ENCODE results near the gene DTD1. TPM values are rescaled to one million over a fixed set of nuclear protein-coding genes. Genes with fewer than 3 reads are reported as not detected.
A peak's percentile ranks its signal among the peaks of the same experiment; 100 is the strongest.
"Not testable (repeated sequence)": the region's sequence is repeated elsewhere in the genome, so short reads cannot be mapped to it uniquely, and the experiment has no call there.

Gene DTD1
- total RNA-seq, 1 experiment from 2014 or later, result 115 TPM

DNA sequence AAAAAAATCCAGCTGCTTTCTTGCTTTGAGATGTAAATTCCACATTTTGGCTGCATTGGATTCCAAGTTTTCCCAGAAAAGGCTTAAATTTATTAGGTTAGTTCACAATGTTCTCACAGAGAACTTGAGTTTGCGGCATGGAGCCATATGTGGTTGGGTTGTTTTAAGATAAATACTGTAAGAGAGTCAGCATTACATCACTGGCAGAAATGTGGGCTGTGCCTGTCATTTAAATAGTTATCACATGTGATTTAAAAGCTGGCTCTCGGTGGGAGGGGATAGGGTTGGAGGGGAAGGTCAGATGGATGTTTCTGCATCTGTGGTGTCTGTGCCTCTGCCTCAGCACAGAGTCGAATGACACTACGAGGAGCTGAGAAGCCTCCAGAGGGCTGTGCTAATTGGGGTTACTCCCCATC, 151.9 kb downstream of the DTD1 start:
- DNase-seq (ENCODE audit: low read depth), result no peak

DNA sequence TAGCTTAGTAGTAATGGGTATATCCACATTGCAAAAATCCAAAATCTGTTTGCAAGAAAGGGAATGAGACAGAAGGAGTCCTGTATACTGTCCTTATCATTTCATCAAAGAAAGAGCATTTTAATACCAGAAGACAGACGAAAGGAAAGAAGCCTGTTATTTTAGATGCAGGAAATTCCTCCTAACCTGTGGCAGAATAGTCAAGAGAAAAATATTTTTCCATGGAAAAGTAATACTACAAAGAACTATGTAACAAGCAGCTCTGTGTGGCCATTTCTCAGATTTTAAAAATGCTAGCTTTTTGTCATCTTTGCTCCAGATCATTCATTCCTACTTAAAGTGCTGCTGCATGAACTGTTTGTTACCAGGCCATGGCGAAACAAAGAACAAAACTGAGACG, 152.9 kb downstream of the DTD1 start:
- DNase-seq (ENCODE audit: low read depth), result no peak

DNA sequence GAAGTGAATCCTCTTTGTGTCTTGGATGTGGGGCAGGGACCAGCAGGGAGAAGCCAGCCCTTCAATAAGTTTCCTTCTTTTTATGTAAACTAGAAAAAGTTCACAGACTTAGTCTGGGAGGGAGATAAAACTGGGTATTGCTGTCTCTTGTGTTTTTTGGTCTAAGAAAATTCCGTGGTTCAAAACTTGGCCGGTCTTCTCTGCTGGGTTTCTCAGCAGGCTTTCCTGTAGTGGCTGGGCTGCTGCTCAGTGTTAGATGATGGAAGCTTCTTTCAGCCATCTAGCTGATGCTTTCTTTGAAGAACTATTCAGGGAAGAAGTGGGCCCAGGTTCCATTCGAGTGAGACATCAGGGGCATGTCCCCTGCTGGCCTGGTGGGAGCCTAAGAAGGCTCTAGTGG, 155.0 kb downstream of the DTD1 start:
- no peak for DNase-seq (ENCODE audit: low read depth)

DNA sequence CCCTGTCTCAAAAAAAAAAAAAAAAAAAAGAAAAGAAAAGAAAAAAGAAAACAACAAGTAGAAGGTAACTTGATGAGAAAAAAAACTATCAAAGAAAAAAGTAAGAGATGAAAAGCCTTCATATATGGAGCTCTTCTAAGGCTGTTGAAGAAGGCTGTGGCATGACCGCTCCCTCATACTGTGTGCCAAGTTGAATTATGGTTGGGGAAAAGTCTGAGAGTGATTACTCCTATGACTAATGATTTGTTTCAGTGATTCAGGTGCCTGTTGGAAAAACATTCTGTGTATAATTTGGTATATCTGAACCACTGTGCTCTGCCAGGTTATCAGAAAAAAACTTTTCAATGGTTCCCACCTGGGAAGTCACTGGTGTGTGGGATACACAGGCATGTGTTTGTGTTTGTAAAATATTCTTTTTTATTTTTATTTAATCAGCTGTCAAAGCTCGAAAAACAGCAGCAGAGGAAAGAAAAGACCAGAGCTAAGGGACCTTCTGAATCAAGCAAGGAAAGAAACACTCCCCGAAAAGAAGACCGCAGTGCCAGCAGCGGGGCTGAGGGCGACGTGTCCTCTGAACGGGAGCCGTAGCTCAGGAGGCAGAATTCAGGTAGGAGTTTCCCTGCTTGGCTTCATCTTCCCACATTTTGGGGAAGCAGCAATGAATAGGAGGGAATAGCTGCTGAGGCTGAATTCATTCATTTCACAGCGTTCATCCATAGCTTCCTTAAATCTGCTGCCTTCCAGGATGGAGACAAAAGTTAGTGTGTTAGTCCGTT, 156.0 kb downstream of the DTD1 start:
- peak; percentile 18 for DNase-seq (ENCODE audit: low read depth)

DNA sequence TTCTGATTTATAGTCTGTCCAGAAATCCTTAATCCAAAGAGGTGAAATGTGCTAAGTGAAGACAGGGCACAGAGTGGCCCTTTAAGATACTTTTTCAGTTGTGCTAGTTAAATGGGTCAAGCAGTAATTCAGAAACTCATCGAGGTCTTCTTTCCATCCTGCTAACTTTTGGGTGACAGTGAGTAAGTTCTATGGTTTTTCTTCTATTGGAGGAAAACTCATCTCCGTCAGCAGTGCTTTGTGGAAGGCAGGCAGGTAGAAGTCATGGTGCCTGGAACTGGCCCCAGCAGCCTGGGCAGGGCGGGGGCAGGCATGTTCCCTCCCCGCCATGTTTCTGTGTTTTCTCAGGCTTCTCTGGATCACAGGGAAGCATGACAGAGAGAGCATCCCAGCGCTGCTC, 159.2 kb downstream of the DTD1 start:
- DNase-seq (ENCODE audit: low read depth), result no peak

DNA sequence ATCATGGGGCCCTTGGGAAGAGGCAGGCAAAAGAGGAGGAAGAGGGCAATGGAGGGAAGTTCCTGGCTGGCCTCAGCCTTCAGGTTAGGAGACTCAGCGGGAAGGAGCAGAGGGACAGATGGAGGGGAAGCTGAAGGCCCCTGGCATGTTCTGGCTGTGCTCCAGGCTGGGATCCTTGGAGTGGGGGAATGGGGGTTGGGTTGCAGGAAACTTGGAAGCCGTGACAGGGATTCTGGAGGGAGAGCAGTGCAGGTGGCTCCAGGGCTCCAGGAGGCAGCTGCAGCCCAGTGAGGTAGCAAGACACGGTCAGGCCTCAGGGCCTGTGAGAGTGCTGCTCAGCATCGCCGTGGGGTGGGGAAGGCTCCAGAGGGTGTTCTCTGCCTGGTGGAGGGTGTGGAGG, 161.1 kb downstream of the DTD1 start:
- no peak for DNase-seq (ENCODE audit: low read depth)

DNA sequence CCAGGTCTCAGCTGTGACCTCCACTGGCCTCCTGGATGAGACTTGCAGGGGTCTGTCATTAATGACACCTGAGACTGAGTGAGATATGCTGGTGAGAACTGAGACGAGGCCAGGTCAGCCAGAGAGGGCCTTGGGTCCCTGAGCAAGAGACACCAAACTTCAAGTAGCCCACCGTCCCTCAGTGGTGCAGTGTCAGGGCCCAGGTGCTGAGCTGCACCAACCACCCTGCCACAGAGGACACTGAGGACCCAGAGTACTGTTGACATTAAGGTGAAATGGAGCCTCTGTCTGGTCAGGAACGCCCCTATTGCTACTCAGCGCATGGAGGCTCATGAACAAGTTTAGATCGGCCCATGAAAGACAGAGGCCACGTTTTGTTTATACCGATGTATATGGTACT, 161.7 kb downstream of the DTD1 start:
- no peak for DNase-seq (ENCODE audit: low read depth)

DNA sequence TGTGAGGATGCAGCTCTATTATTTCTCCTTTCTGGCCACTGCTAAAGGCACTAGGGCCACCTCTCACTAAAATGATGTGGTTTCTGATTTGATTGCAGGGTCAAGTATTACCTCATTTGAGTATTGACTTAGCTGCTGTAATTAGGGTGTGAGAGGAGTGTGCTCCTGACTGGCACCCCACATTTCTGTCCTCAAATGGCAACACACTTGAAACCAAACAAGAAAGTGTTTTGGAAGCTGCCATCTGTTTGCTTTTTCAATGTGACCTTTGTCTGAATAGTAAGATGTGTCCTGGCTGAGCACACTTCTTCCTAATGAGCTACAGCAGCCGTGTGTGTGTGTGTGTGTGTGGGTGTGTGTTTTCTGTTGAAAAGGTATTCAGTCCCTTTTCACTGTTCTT, 162.9 kb downstream of the DTD1 start:
- no peak for DNase-seq (ENCODE audit: low read depth)

DNA sequence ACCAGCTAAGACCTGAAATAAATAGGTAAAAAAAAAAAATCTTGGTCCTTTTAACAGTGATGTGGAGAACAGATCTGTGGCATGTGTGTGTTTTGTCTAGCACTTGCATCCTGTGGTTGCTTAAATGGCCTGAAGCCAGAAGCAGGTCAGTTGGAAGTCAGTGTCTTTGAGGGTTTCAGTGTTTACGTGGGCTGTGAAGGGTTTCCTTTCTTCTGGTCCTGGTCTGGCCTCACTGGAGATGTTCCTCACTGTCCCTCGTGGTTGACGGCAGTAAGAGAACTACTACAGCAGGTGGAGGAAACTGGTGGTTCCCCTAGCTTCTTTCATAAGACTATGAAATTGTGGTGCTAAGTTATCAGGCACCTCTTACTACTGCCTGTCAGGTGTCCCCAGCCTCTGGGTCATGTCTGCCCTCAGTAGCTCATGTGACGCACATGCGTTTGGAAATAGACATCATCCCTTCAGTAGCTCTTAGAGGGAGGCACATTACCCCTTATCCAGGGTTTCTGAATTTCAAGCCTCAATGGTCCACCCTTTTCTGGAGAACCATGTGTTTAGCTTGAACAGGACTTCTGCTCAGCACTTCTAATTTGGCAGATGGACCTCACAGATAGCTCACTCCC, 166.3 kb downstream of the DTD1 start:
- no peak for DNase-seq (ENCODE audit: low read depth)

DNA sequence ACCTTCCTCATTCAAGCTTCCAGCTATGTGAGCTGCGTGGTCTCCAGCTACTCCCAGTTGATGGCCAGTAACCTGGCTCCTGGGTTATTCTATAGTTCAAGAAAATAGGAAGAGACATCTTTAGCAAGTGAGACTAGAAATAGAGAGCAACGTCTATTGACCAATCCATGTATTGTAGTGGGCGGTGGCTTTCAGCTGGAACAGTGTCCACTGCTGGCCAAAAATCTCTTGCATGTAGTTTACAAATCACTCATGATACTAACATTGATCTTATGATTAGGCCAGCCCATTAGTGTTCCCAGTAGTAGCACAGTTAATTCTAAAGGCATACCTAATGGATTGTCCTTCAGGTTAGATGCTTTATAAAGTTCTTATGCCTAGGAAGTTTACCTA, 166.8 kb downstream of the DTD1 start:
- no peak for DNase-seq (ENCODE audit: low read depth)

DNA sequence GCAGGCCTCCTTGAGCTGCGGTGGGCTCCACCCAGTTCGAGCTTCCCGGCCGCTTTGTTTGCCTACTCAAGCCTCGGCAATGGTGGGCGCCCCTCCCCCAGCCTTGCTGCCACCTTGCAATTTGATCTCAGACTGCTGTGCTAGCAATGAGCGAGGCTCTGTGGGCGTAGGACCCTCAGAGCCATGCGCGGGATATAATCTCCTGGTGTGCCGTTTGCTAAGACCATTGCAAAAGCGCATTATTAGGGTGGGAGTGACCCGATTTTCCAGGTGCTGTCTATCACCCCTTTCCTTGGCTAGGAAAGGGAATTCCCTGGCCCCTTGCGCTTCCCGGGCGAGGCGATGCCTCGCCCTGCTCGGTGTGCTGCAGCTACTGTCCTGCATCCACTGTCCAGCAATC, 173.0 kb downstream of the DTD1 start:
- DNase-seq (ENCODE audit: low read depth), result not testable (repeated sequence)

DNA sequence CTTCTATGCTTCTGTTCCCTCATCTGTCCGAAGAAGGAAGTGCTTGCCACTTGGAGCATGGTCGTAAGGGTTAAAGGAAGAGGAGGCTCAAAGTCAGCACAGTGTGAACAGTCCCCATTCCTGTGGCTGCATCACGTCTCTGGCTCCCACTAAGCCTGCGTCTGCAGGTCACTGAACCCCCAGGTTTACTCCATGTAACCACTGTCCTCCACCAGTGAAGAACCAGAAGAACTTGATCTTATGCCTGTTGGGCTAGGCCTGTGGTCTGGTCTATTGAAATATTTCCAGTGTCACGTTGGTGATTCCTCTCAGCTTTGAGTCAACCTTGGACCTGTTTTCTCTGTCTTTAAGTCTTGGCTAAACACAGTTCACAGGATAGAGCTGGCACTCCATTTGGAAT, 179.8 kb downstream of the DTD1 start:
- DNase-seq (ENCODE audit: low read depth), result no peak

DNA sequence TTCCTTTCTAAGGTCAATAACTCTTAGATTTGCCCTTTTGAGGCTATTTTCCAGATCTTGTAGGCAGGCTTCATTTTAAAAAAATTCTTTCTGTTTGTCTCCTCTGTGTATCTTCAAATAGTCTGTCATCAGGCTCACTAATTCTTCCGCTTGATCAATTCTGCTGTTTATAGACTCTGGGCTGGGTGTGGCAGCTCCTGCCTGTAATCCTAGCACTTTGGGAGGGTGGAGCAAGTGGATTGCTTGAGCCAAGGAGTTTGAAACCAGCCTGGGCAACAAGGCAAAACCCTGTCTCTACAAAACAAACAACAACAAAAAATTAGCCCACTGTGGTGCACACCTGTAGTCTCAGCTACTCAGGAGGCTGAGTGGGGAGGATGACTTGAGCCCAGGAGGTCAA, 185.7 kb downstream of the DTD1 start:
- no peak for DNase-seq (ENCODE audit: low read depth)

DNA sequence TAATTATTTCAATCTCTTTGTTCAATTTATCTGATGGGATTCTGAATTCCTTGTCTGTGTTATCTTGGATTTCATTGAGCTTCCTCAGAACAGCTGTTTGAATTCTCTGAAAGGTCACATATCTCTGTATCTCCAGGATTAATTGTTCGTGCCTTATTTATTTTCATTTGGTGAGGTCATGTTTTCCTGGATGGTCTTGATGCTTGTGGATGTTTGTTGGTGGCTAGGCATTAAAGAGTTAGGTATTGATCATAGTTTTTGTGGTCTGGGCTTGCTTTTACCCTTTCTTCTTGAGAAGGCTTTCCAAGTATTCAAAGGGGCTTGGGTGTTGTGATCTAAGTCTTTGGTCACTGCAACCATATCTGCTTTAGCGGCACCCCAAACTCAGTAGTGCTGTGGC, 186.4 kb downstream of the DTD1 start:
- no peak for DNase-seq (ENCODE audit: low read depth)

DNA sequence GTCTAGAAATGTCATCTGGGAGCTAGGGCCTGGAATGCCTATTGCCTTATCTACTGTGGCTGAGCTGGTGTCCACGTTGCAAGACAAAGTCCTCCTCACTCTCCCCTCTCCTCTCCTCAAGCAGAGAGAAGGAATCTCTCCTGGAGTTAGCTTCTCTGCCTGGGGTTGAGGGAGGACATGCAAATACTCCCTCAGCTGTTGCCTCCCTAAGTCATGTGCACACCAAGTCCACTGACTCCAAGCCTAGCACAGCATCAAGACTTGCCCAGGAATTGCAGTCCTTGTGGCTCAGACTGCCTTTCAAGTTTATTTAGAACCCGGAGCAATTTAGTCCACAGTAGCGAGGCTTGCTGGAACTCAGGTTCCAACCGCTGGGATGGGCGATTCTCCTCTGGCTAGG, 187.8 kb downstream of the DTD1 start:
- no peak for DNase-seq (ENCODE audit: low read depth)

DNA sequence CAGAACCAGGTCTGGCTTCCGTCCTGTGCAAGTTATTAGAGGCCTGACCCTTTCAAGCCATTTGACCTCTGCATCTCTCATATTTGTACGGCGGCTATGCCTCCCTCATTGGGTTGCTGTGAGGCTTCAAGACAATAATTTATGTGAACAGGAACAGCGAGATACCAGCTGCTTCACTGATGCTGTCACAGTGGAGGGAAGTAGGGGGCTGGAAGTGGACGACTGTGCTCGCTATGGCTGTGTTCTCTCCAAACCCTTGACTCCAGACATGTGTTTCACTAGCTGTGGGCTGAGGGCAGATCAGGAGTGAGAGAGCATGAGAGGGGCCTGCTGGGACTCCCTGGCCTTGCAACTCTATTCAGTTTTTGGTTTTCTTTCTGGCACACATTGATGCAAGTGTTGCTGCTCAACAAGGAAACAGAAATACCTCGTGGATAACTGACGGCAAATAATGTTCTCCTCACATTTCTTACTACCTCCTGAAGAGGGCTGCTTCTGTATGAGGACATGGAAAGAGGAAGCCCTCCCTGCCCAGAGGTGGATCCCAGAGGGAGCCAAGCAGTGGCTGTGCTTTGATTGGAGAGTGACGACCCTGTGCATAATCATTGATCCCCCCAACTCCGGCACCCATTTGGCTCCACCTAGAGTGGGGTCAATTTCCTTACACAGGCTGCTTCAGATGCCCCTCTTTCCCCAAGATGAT, 191.0 kb downstream of the DTD1 start:
- DNase-seq (ENCODE audit: low read depth), result no peak

DNA sequence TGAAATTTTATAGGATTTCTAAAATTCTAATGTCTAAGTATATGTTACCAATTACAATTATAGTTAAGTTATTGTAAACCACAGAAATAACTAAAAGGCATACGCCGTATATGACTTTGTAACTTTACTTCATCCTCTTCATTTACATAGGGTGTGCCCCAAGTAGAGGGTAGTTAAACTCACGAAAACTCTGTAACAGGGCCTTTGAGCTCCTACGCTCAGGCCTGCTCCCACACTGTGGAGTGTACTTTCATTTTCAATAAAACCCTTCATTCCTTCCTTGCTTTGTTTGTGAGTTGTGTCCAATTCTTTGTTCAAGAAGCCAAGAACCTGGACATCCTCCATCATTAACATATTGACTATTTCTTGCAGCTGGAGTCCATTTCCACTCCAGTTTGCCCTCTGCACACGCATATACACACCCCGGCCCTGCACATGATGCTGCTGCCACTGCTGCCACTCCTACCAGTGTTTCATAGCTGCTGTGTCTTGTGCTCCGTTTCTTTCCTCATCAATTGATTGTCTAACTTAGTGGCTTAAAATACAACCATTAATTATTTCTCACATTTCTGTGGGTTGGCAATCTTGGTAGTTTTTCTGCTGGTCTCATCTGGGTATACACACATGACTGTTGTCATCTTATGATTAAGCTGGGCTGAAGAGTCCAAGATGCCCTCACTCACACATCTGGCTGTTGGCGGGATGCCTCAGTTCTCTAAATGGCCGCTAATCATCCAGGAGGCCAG, 192.7 kb downstream of the DTD1 start:
- DNase-seq (ENCODE audit: low read depth), result no peak

DNA sequence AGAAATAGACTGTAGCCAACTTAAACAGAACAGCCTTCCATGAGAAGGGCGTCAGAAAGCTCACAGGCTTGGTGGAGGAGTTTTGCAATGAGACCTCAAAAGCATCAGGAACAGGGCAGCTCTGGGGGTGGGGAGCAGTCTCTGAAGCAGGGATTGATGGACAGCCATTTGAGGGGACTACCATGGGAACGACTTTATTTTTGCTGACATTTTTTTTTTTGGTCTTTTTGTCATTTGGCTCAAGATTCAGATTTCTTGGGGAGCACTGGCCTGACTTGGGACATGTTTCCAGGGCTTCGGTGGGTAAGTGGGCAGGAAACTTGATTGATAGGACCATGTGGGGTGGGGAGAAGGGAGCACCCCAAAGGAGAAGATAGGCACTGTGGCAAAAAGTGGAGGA, 193.7 kb downstream of the DTD1 start:
- DNase-seq (ENCODE audit: low read depth), result no peak

DNA sequence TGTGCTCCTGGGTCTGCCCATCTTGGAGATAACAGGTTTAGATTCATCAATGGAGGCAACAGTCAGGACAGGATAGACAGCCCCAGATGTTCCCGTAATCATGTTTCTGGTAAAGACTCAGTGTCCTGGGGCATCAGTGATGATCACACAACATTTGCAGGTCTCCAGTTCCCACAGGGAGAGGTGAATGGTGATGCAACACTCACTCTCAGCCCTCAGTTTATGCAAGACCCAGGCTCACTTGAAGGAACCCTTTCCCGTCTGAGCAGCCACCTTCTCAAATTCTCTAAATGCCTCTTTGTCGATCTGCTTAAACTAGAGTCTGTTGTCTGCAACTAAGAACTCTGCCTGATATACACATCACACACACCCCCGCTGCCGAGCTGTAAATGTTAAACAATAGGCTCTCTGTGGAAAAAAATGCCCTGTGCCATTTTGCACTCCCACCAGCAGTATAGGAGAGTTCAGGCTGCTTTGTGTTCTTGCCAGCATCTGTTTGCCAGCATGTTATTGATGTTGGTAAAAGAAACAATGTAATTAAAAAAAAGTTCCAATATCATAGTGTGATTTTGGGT, 195.6 kb downstream of the DTD1 start:
- DNase-seq (ENCODE audit: low read depth), result no peak

DNA sequence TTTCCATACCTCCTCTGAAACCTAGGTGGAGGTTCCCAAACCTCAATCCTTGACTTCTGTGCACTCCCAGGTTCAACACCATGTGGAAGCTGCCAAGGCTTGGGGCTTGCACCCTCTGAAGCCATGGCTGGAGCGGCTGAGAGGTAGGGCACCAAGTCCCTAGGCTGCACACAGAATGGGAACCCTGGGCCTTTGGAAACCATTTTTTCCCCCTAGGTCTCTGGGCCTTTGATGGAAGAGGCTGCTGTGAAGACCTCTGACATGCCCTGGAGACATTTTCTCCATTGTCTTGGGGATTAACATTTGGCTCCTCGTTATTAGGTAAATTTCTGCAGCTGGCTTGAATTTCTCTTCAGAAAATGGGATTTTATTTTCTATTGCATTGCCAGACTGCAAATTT, 199.2 kb downstream of the DTD1 start:
- DNase-seq (ENCODE audit: low read depth), result not testable (repeated sequence)

DNA sequence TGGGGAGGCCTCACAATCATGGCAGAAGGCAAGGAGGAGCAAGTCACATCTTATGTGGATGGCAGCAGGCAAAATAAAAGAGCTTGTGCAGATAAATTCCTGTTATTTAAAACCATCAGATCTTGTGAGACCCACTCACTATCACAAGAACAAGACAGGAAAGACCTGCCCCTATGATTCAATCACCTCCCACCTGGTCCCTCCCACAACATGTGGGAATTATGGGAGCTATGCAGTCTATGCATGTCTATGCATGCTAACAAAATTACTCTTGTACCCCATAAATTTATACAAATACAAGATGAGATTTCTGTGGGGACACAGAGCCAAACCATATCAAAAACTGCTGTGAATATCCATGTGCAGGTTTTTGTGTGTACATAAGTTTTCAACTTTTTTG, 200.2 kb downstream of the DTD1 start:
- DNase-seq (ENCODE audit: low read depth), result no peak

DNA sequence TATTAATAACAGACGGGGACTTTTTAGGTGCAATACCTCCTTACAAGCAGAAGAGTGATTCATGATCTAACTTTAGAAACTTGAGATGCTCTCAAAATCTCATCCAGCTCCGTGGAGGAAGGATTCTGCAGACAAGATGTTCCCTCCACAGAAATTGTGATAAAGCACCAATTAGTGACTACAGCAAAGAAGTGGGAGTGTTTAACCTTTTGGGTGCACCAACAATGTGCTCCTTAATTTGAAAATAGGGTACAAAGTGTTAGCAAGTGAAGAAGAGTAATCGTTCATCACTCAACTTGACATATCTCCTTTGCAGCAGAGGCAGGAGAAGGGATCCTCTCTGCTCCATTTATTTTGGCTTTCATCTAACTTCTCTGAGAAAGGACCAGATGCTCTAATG, 202.9 kb downstream of the DTD1 start:
- no peak for DNase-seq (ENCODE audit: low read depth)
